ENCODE results near the gene SPATA9. TPM values are rescaled to one million over a fixed set of nuclear protein-coding genes. Genes with fewer than 3 reads are reported as not detected.
"Not testable (repeated sequence)": the region's sequence is repeated elsewhere in the genome, so short reads cannot be mapped to it uniquely, and the experiment has no call there.

SPATA9 gene
- polyA plus RNA-seq, 1 donor from 2014 or later, result not detected

GRCh38 chr5:95723632-95724369, 41.0 kb upstream of the SPATA9 start:
- H3K4me1 Mint-ChIP-seq, result peaks cover 3 to 20% (median 16%) of the 10 kb centered on the region in 3 donors
- no peaks in the 10 kb centered on the region for H3K9me3 Mint-ChIP-seq
- H3K27me3 Mint-ChIP-seq, result no peaks in the 10 kb centered on the region
- no peak overlapping the region for H3K27ac Mint-ChIP-seq
- no peaks in the 10 kb centered on the region for H3K36me3 Mint-ChIP-seq
- no peak overlapping the region for H3K4me3 Mint-ChIP-seq

- Mint-ChIP-seq H3K9me3 (no peaks in the 10 kb centered on the region), H3K27ac (no peak overlapping the region), H3K4me3 (no peak overlapping the region), H3K27me3 (no peaks in the 10 kb centered on the region), H3K4me1 (peaks cover 1 to 5% (median 4%) of the 10 kb centered on the region in 3 donors), H3K36me3 (no peaks in the 10 kb centered on the region)
Measured at GRCh38 chr5:95721582-95722295, 38.9 kb upstream of the SPATA9 start.

- Mint-ChIP-seq H3K27ac (no peak overlapping the region), H3K4me1 (peaks cover 0 to 1% (median 0%) of the 10 kb centered on the region in 3 donors), H3K9me3 (no peaks in the 10 kb centered on the region), H3K36me3 (no peaks in the 10 kb centered on the region), H3K4me3 (no peak overlapping the region), H3K27me3 (no peaks in the 10 kb centered on the region)
Measured at GRCh38 chr5:95720094-95720786, 37.4 kb upstream of the SPATA9 start.

GRCh38 chr5:95718738-95719137, 35.9 kb upstream of the SPATA9 start:
- Mint-ChIP-seq H3K27ac (no peak overlapping the region), H3K36me3 (peaks cover 3% of the 10 kb centered on the region), H3K9me3 (no peaks in the 10 kb centered on the region), H3K27me3 (no peaks in the 10 kb centered on the region), H3K4me3 (no peak overlapping the region), H3K4me1 (peaks cover 0 to 1% (median 0%) of the 10 kb centered on the region in 3 donors)

- no peak overlapping the region for H3K4me3 Mint-ChIP-seq
- H3K4me1 Mint-ChIP-seq, result peaks cover 0 to 1% (median 0%) of the 10 kb centered on the region in 3 donors
- H3K27ac Mint-ChIP-seq, result no peak overlapping the region
- no peaks in the 10 kb centered on the region for H3K9me3 Mint-ChIP-seq
- H3K27me3 Mint-ChIP-seq, result peaks cover 2% of the 10 kb centered on the region
- peaks cover 3% of the 10 kb centered on the region for H3K36me3 Mint-ChIP-seq
Measured at GRCh38 chr5:95718203-95718602, 35.4 kb upstream of the SPATA9 start.

GRCh38 chr5:95717439-95717838, 34.6 kb upstream of the SPATA9 start:
- Mint-ChIP-seq H3K4me3 (no peak overlapping the region), H3K27me3 (peaks cover 3% of the 10 kb centered on the region), H3K27ac (no peak overlapping the region), H3K4me1 (peaks cover 0 to 1% (median 0%) of the 10 kb centered on the region in 3 donors), H3K36me3 (peaks cover 3% of the 10 kb centered on the region), H3K9me3 (no peaks in the 10 kb centered on the region)

- no peak overlapping the region for H3K27ac Mint-ChIP-seq
- H3K27me3 Mint-ChIP-seq, result peaks cover 3% of the 10 kb centered on the region
- H3K4me1 Mint-ChIP-seq, result peaks cover 0 to 1% (median 0%) of the 10 kb centered on the region in 3 donors
- H3K4me3 Mint-ChIP-seq, result no peak overlapping the region
- H3K9me3 Mint-ChIP-seq, result no peaks in the 10 kb centered on the region
- peaks cover 6% of the 10 kb centered on the region for H3K36me3 Mint-ChIP-seq
Measured at GRCh38 chr5:95715799-95716461, 33.1 kb upstream of the SPATA9 start.

- peaks cover 3% of the 10 kb centered on the region for H3K27me3 Mint-ChIP-seq
- no peaks in the 10 kb centered on the region for H3K9me3 Mint-ChIP-seq
- H3K27ac Mint-ChIP-seq, result no peak overlapping the region
- no peaks in the 10 kb centered on the region for H3K4me1 Mint-ChIP-seq
- H3K4me3 Mint-ChIP-seq, result no peak overlapping the region
- peaks cover 6% of the 10 kb centered on the region for H3K36me3 Mint-ChIP-seq
Measured at GRCh38 chr5:95713960-95714710, 31.3 kb upstream of the SPATA9 start.

GRCh38 chr5:95713246-95713645, 30.5 kb upstream of the SPATA9 start:
- H3K4me3 Mint-ChIP-seq, H3K4me1 Mint-ChIP-seq, H3K27me3 Mint-ChIP-seq, H3K27ac Mint-ChIP-seq, H3K9me3 Mint-ChIP-seq, H3K36me3 Mint-ChIP-seq: not testable (repeated sequence)

GRCh38 chr5:95712347-95712958, 29.7 kb upstream of the SPATA9 start:
- Mint-ChIP-seq H3K27me3 (peaks cover 3% of the 10 kb centered on the region), H3K27ac (no peak overlapping the region), H3K36me3 (peaks cover 6% of the 10 kb centered on the region)

GRCh38 chr5:95711501-95712346, 28.9 kb upstream of the SPATA9 start:
- peaks cover 3% of the 10 kb centered on the region for H3K27me3 Mint-ChIP-seq
- no peak overlapping the region for H3K4me3 Mint-ChIP-seq
- no peaks in the 10 kb centered on the region for H3K4me1 Mint-ChIP-seq
- peaks cover 6% of the 10 kb centered on the region for H3K36me3 Mint-ChIP-seq
- H3K27ac Mint-ChIP-seq, result no peak overlapping the region
- peaks cover 0 to 2% (median 0%) of the 10 kb centered on the region in 3 donors for H3K9me3 Mint-ChIP-seq

More at GRCh38 chr5:95712347-95712958, 29.7 kb upstream of the SPATA9 start:
- Mint-ChIP-seq H3K4me3 (no peak overlapping the region), H3K4me1 (no peaks in the 10 kb centered on the region), H3K9me3 (peaks cover 0 to 2% (median 0%) of the 10 kb centered on the region in 3 donors)

- not testable (repeated sequence) for H3K27me3 Mint-ChIP-seq, H3K36me3 Mint-ChIP-seq, H3K4me1 Mint-ChIP-seq, H3K9me3 Mint-ChIP-seq, H3K27ac Mint-ChIP-seq, H3K4me3 Mint-ChIP-seq
Measured at GRCh38 chr5:95710651-95711500, 28.1 kb upstream of the SPATA9 start.

Data from IgD-negative memory B cell (primary cell).